LNCAP (cell line): ENCODE measurements around the gene ELL2.

Experiments used
- TF ChIP-seq, protein P1 (sequence below): fragments of 450-650 bp; IDR thresholded peaks from 2 replicates; pipeline ENCODE4 v1.5.1; 2017; ENCODE audit warnings: mild to moderate bottlenecking

The ELL2 gene

DNA sequence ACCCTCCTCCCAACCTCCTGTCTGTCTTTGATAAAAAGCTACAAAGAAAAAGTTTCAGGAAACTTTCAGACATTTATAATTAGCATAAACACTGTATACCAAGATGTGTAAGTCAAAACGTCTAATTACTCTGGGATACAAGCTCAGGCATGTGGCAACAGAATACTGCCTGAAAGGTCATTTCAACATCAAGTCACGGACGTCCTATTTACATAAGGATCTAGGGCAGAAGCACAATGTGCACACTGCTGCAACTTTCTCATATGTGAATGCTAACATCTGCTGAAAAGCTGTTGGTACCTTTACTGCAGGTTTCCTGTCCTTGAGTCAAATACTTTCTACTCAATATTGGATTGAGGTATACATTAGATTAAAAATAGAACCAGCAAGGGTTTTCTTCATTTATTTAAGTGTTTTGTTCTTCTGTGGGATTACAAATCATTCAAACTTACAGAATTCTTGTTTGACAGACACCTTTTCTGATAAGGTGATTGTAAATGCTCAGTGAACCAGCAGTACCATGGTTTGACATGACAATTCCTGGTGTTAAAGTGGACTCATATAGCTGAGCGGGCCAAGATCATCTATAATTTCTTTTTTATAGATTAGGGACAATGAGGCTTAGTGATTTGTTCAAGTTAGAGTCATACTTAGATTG is 36.8 kb downstream of the ELL2 start:
- TF ChIP-seq, protein P1, sequence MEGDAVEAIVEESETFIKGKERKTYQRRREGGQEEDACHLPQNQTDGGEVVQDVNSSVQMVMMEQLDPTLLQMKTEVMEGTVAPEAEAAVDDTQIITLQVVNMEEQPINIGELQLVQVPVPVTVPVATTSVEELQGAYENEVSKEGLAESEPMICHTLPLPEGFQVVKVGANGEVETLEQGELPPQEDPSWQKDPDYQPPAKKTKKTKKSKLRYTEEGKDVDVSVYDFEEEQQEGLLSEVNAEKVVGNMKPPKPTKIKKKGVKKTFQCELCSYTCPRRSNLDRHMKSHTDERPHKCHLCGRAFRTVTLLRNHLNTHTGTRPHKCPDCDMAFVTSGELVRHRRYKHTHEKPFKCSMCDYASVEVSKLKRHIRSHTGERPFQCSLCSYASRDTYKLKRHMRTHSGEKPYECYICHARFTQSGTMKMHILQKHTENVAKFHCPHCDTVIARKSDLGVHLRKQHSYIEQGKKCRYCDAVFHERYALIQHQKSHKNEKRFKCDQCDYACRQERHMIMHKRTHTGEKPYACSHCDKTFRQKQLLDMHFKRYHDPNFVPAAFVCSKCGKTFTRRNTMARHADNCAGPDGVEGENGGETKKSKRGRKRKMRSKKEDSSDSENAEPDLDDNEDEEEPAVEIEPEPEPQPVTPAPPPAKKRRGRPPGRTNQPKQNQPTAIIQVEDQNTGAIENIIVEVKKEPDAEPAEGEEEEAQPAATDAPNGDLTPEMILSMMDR, result no peak

DNA sequence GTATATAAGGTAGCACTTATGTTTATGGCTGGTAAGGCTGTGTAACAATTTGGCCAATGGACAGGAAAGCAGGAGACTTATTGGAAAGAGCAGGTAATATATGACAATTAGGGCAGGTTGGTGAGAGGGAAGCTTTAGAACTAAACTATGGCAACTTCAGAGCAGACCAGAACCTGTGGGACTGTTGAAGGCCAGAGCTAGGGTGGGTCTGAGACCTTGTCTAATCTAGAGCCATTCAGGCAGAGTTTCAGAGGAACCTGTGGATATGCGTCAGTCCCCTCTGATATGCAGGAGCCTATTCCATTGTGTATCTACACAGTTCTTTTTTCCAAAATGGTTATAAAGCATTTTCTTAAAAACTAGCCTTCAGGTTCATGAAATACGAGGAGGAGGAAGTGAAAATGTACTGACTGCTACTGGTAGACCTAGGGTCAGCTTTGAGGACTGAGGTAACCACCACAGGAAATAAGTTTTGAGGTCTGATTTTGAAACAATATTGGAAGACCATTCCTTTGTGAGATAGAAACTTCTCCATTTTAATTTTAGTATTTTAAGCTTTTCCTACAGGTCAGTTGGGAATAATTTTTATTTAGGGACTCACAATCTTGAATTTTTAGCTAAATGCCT is 37.6 kb downstream of the ELL2 start:
- TF ChIP-seq, protein P1, result no peak

DNA sequence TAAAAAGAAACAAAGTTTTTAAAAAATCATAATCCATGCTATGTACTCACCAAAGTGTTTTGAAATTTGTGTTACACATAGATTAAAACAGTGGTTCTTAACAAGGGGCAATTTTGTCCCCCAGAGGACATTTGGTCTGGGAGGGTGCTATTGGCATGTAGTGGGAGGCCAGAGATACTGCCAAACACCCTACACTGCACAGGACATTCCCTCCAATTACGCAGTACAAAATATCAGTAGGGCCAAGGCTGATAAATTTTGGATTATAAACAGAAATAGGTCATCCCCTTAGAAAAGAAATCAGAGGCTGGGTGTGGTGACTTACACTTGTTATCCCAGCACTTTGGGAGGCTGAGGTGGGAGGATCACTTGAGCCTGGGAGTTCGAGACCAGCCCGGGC is 38.9 kb downstream of the ELL2 start:
- TF ChIP-seq, protein P1, result no peak

DNA sequence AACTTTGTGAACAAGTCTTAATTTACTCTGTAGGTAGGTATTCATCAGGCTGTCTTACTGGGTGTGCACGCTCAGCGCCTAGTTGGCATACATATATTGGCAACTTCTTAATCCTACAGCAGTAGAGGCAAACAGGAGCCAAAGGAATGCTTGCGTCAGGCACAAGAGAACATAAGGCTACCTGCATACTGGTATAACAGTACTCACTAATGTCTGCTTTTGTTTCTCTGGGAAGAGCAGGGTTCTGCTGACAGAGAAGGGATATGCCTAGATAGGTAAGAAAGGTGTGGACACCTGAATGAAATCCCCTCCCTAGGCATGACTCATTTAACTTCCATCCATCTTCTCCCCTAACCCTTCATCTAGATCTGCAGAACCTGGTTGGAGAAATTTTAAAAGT is 40.1 kb downstream of the ELL2 start:
- TF ChIP-seq, protein P1, result no peak

DNA sequence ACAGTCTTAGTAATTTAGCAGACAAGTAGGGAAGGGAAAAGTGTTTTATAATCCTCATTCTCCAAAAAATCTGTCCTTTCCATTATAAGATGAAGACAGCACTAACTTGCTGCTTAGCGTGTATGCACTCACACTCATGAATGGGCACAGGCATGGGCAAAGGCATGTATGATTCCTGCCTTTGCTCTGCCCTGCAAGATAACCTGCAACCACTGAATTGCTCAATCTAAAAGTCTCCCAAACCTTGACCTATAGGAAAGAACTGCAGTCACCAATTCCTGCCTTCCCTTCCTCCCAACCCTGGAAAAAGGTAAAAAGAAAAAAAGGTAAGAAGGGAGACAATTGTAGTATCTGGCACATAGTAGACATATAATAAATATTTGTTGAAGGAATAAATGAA is 40.8 kb downstream of the ELL2 start:
- TF ChIP-seq, protein P1, result no peak

DNA sequence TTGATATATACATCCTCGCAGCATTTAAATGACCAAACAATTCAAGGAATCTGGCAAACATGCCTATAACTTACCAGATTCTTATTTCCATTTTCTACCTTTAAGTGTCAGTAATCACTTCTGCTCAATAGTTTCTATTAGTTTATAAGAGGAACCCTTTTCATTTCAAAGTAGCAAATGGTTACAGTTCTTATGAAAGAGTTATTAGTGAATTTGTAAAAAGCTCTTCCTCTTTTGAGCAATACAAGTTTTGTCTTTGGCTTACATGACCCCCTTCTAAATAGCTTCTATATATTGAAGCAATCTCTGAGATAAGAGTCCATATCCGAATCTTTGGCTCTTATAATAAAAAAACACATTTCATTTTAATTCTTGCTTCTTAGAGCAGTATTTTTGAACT is 42.0 kb downstream of the ELL2 start:
- TF ChIP-seq, protein P1, result no peak

DNA sequence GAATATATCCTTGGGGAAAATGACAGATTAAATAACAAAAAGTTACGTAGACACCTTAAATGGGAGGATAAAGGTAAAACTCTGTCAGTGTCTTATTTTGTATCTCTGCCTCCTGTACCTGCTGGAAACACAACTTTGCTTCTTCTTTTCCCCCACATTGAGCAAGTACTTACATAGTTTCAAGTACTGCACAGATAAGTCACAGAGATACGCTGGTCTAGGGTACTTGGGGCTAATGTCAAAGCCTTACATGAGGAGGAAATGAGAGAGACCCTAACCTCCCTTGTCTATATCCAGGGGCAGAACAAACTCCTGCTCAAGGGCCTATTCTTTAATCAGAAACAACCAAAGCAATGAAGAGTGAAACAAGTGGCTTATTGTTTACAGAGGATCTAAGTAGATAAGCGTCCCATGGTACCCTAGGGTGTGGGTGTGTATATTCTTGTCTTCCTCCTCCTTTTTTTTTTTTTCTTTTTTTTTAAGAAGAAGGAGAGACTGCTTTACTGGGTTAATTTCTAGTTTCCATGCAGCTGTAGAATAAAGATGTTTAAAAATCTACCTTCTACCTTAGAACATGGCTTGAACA is 43.1 kb downstream of the ELL2 start:
- TF ChIP-seq, protein P1, result no peak
